NT2/D1 (cell line): ENCODE data around the gene ATXN1.

ENCODE experiments used
- YY1 ChIP-seq: IDR thresholded peaks from 2 replicates; pipeline ENCODE4 v1.6.1; 2011; ENCODE audit not compliant: insufficient read length, insufficient read depth
- ZNF274 ChIP-seq: IDR thresholded peaks from 2 replicates; pipeline ENCODE4 v1.6.1; 2011; ENCODE audit warnings: mild to moderate bottlenecking, low read depth, low read length

- TF ChIP-seq YY1 = no peak
- no peak for TF ChIP-seq ZNF274
Measured at GRCh38 chr6:16769986-16770376, 8.7 kb upstream of the ATXN1 start.
